ENCODE data around the gene EXOC2.

GRCh38 chr6:727856-728255 is 34.9 kb upstream of the EXOC2 start:
- TF ChIP-seq EZH2 (IDR thresholded peaks at IDR 0.05) (no peak), POLR2AphosphoS5 (IDR thresholded peaks at IDR 0.05; ENCODE audit: borderline replicate concordance, low read depth, low read length) (no peak), FOXP2 (optimal IDR thresholded peaks at IDR 0.05; ENCODE audit: control extremely low read depth, extremely low read length, insufficient read depth) (no peak)

Data from SK-N-MC (cell line).